Activated naive CD4-positive, alpha-beta T cell treated with anti-CD3 and anti-CD28 coated beads, Interleukin-2, amount 50 U/mL, for 24 hours (primary cell): ENCODE measurements around the gene NAA30.
A peak's percentile ranks its signal among the peaks of the same experiment; 100 is the strongest.

ENCODE experiments used
- H3K27ac Mint-ChIP-seq: one replicate; pipeline ENCODE4 v1.8.0; 2021; ENCODE audit warnings: mild to moderate bottlenecking, mixed read lengths
- H3K27me3 Mint-ChIP-seq: one replicate; pipeline ENCODE4 v1.8.0; 2021; ENCODE audit warnings: mixed read lengths
- H3K36me3 Mint-ChIP-seq: one replicate; pipeline ENCODE4 v1.8.0; 2021; ENCODE audit warnings: mixed read lengths
- H3K4me1 Mint-ChIP-seq: one replicate; pipeline ENCODE4 v1.8.0; 2021; ENCODE audit warnings: mixed read lengths
- H3K4me3 Mint-ChIP-seq: one replicate; pipeline ENCODE4 v1.8.0; 2021; ENCODE audit warnings: mild to moderate bottlenecking, mixed read lengths
- H3K9me3 Mint-ChIP-seq: one replicate; pipeline ENCODE4 v1.8.0; 2021; ENCODE audit warnings: mixed read lengths

The NAA30 gene

DNA sequence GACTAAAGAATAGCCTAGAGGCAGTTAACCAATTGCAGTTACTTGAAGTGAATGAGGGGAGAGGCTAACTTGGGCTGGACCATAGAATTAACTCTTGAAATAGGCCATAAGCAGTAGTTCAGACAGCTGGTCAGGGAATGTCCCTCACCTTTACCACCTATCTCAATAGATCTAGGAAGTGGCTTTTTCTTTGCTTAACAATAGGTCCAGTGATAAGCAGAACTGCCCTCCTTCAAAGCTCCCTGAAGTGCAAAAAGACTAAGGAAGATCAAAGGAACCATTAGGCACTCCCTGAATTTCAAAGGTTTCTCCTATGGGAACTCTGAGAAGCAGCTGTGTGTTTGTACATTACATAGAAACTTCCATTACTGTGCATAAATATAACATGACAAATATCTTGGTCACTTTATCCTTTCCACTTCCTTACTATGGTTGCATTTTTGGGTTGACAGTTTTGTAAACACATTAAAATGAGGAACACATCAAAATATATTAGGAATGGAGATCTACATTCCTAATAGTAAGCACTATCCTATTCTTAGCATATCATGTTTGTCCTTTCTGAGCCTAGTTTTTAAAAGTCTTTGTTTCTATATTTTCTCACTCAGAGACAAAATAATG, 7.2 kb upstream of the NAA30 start:
- Mint-ChIP-seq H3K36me3 (no peaks in the 10 kb centered on the region), H3K4me1 (no peaks in the 10 kb centered on the region)

DNA sequence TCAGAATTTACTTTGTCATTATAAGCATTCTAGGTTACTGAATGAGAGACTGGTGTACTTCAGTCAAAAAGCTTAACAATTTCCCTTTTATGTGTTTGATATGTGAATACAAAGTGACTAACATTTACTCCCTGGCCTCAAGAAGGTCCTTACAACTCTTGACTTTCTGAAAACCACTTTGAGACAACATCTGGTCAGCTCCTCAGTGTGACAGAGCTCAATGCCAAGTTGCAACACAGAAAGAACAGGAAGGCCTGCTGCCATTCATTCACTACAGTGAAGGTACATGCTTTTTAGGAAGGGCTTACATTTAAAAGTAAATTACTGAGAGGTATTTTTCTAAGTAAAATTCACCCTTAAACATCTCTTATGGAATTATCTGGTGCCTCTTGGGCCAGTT, 2.3 kb upstream of the NAA30 start:
- no peak overlapping the region for H3K4me3 Mint-ChIP-seq
- H3K4me1 Mint-ChIP-seq = peaks cover 27% of the 10 kb centered on the region
- H3K27me3 Mint-ChIP-seq = no peaks in the 10 kb centered on the region
- no peaks in the 10 kb centered on the region for H3K36me3 Mint-ChIP-seq
- H3K9me3 Mint-ChIP-seq = no peaks in the 10 kb centered on the region
- H3K27ac Mint-ChIP-seq = no peak overlapping the region

More for the DNA sequence above, 7.2 kb upstream of the NAA30 start:
- no peak overlapping the region for H3K27ac Mint-ChIP-seq
- H3K4me3 Mint-ChIP-seq = no peak overlapping the region
- H3K9me3 Mint-ChIP-seq = no peaks in the 10 kb centered on the region
- no peaks in the 10 kb centered on the region for H3K27me3 Mint-ChIP-seq

GRCh38 chr14:57389646-57390036, 745 bp upstream of the NAA30 start:
- H3K9me3 Mint-ChIP-seq = no peaks in the 10 kb centered on the region
- peak overlapping the region; percentile 96 for H3K27ac Mint-ChIP-seq
- no peaks in the 10 kb centered on the region for H3K36me3 Mint-ChIP-seq
- H3K4me3 Mint-ChIP-seq = peak overlapping the region; percentile 97
- peaks cover 43% of the 10 kb centered on the region for H3K4me1 Mint-ChIP-seq
- no peaks in the 10 kb centered on the region for H3K27me3 Mint-ChIP-seq

- Mint-ChIP-seq H3K9me3 (no peaks in the 10 kb centered on the region), H3K4me3 (peak overlapping the region; percentile 97), H3K36me3 (no peaks in the 10 kb centered on the region), H3K27ac (no peak overlapping the region), H3K27me3 (no peaks in the 10 kb centered on the region), H3K4me1 (peaks cover 50% of the 10 kb centered on the region)
Measured at GRCh38 chr14:57390806-57391516, 575 bp downstream of the NAA30 start.

DNA sequence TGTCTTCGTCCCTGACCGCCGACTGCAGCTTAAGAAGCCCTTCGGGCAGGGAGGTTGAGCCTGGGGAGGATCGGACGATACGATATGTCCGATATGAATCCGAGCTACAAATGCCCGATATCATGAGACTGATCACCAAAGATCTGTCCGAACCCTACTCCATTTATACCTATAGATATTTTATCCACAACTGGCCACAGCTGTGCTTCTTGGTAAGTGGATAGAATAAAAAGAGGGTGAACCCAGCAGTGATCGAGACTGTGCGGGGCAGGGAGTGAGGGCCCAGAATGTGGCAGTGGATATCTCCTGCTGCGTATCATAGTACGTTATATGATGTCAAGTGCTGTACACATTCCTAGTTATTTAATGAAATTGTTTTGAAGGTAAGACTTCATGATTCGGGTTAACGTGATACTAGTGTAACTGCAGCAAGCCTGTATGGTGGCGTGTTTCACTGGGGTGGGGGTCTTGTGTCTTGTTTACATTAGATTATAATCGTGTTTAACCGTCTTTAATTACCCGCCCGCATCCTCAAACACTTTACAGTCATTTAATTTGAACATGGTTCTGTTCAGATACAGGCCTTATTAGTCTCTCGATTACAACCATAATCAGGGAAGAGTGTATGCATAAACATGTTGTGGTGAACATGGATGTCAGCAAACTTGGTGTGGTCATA, 1.3 kb downstream of the NAA30 start:
- Mint-ChIP-seq H3K27ac (no peak overlapping the region), H3K27me3 (no peaks in the 10 kb centered on the region), H3K4me1 (peaks cover 53% of the 10 kb centered on the region), H3K36me3 (peaks cover 2% of the 10 kb centered on the region), H3K4me3 (peak overlapping the region; percentile 97), H3K9me3 (no peaks in the 10 kb centered on the region)

DNA sequence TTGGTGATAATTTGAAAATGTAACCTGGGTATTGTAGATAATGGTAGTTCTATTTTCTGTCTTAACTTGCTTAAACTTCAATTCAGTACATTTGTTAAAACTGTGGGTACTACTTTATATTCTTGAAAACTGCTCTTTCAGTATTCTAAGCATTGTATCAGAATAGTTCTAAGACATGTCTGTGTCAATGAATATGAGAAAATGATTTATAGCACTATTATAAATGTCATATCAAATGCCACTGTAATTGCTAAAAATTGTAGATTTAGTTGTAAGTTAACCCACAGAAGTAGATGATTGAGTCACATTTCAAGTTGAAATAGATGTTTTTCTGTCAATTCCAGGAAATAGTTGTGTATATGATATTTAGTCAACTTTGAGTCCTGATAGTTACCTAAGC, 2.4 kb downstream of the NAA30 start:
- H3K27me3 Mint-ChIP-seq = no peaks in the 10 kb centered on the region
- peak overlapping the region; percentile 97 for H3K4me3 Mint-ChIP-seq
- H3K27ac Mint-ChIP-seq = no peak overlapping the region
- H3K4me1 Mint-ChIP-seq = peaks cover 58% of the 10 kb centered on the region
- H3K9me3 Mint-ChIP-seq = no peaks in the 10 kb centered on the region
- H3K36me3 Mint-ChIP-seq = peaks cover 3% of the 10 kb centered on the region

DNA sequence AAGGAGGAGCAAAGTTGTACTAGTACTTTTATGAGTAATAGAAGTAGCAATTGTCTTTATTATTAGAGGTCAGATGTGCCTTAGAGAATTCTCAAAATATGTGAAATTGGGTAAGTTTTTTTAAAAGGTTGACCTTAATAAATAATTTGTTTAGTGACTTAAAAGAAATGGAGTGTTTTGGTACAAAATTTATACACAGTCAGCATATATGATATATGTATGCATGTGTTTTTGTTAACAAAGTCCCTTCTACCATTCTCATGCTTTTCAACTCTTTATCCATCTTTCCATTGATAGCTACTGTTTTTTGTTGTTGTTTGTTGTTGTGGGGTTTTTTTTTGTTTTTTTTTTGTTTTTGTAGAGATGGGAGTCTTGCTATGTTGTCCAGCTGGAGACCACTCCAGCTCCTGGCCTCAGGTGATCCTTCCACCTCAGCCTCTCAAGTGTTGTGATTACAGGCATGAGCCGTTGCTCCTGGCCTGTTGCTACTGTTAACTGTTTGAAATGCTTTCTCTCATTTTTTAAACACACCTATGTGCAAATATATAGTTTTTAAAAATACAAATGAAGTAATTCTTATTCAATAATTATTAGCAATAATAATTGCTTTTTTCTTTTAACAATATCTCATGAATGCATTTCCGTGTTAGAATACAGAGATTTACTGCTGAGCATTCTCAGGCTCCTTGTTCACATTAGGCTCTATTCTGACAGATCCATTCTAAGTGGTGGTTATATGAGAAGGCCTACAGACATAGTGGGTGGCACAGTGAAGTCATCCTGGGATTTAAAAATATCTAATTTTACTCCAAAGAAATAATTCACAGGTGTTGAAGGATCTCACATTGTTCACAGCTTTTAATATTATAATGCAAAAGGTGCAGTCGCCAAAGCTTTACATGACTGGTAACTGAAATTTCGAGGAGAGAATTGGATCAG, 10.4 kb downstream of the NAA30 start:
- H3K4me1 Mint-ChIP-seq = peaks cover 43% of the 10 kb centered on the region
- no peak overlapping the region for H3K4me3 Mint-ChIP-seq
- no peak overlapping the region for H3K27ac Mint-ChIP-seq
- no peaks in the 10 kb centered on the region for H3K27me3 Mint-ChIP-seq
- no peaks in the 10 kb centered on the region for H3K9me3 Mint-ChIP-seq
- peaks cover 11% of the 10 kb centered on the region for H3K36me3 Mint-ChIP-seq

- Mint-ChIP-seq H3K36me3 (peaks cover 11% of the 10 kb centered on the region), H3K4me1 (peaks cover 45% of the 10 kb centered on the region), H3K9me3 (no peaks in the 10 kb centered on the region), H3K27ac (no peak overlapping the region), H3K27me3 (no peaks in the 10 kb centered on the region), H3K4me3 (no peak overlapping the region)
Measured at GRCh38 chr14:57401501-57401900, 11.1 kb downstream of the NAA30 start.

DNA sequence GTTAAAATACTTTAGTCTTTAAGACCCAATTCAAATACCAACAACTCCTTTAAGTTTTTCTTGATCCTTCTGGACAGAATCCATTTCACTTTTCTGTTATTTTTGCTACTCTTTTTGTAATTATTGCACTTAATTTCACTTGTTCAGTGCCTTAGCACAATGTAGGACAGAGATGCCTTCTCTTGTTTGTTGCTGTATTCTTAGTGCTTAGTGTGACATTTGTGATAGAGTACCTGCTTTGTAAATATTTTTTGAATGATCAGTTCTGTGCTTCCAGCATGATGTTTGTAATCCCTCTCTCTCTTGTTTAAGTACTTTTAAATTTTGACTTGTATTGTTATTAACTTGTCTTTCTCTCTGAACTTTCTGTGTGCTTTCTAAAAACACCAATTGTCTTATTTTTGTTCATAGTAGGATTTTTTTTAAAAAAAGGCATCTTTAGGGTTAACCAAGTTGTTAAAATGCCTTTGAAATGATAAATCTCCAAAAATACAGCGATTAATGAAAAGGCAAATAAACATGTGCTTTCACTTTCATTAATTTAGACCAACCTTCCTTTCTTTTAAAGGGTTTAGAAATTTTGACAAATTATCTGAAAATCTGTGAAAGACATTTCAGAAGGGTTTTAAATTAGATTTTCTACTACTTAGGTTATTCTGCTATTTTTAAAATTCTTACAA, 11.9 kb downstream of the NAA30 start:
- Mint-ChIP-seq H3K36me3 (peaks cover 8% of the 10 kb centered on the region), H3K27ac (no peak overlapping the region), H3K27me3 (no peaks in the 10 kb centered on the region), H3K4me1 (peaks cover 42% of the 10 kb centered on the region), H3K9me3 (no peaks in the 10 kb centered on the region), H3K4me3 (no peak overlapping the region)

DNA sequence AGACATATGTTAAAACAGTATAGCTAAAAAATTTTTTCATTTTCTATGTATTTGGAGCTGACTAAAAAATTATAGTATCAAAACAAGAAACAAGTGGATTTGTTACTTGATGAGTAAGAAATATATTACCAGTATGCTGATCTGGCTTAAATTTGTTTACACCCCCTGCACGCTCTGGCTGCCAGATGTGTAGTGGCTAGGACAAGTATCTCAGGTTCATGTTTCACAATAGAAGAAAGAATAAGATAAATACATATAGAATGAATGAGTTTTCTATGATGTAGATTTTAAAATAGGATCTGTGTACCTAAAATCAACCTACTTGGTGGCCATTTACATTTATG, 13.1 kb downstream of the NAA30 start:
- peaks cover 52% of the 10 kb centered on the region for H3K4me1 Mint-ChIP-seq
- no peak overlapping the region for H3K27ac Mint-ChIP-seq
- no peaks in the 10 kb centered on the region for H3K9me3 Mint-ChIP-seq
- no peak overlapping the region for H3K4me3 Mint-ChIP-seq
- H3K27me3 Mint-ChIP-seq = no peaks in the 10 kb centered on the region
- H3K36me3 Mint-ChIP-seq = peaks cover 12% of the 10 kb centered on the region

DNA sequence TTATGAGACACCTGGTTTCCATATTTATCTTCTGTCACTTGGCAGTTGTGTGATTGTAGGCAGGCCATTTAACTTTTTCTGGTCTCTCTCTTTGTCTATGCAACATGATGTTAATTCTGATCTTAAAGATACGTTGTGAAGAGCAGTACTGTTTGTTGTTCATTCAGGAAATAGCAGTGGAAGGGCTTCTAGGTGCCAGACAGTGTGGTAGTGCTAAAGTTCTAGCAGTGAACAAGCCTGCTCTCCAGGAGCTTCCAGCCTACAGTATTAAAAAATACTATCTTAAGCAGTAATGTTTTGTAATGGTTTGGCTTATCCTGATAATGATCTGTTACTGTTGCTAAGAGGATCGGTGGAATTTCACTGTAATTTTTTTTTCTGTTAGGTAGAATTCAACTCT, 15.2 kb downstream of the NAA30 start:
- Mint-ChIP-seq H3K36me3 (peaks cover 8% of the 10 kb centered on the region), H3K27ac (no peak overlapping the region), H3K9me3 (no peaks in the 10 kb centered on the region), H3K27me3 (no peaks in the 10 kb centered on the region), H3K4me1 (peaks cover 42% of the 10 kb centered on the region), H3K4me3 (no peak overlapping the region)

DNA sequence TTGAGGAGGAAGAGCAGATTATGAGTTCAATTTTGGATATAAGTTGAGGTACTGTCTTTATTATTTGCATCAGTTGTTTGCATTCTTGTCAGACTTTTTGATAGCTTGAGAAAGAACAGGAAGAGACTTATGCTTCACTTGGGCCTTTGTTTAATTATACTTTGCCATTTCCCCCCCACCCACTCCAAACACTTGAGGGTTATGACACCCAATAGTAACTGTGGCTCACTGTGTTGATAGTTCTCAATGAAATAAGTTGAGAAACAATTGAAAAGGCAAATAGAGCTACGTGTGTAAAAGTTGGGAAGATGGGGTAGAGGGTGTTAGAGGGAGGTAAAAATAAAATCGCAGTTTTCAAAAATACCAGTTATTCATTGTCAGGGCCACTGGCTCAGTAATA, 17.7 kb downstream of the NAA30 start:
- H3K36me3 Mint-ChIP-seq = peaks cover 9% of the 10 kb centered on the region
- H3K4me3 Mint-ChIP-seq = no peak overlapping the region
- no peaks in the 10 kb centered on the region for H3K9me3 Mint-ChIP-seq
- no peak overlapping the region for H3K27ac Mint-ChIP-seq
- H3K27me3 Mint-ChIP-seq = no peaks in the 10 kb centered on the region
- peaks cover 39% of the 10 kb centered on the region for H3K4me1 Mint-ChIP-seq

DNA sequence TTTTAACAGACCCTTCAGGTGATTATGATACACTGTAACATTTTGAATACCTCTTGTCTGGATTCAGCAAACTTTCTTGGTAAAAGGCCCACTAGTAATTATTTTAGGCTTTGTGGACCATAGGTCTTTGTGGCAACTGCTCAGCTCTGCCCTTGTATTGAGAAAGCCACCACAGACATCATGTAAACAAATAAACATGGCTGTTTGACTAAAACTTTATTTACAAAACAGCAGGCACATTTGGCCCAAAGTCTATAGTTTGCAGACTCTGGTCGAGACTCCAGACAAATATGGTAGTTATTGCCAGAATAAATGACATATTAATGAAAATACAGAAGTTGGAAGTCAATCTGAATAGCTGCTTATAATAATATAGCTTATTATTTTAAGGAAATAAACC, 18.2 kb downstream of the NAA30 start:
- Mint-ChIP-seq H3K27ac (no peak overlapping the region), H3K36me3 (peaks cover 9% of the 10 kb centered on the region), H3K27me3 (no peaks in the 10 kb centered on the region), H3K9me3 (no peaks in the 10 kb centered on the region), H3K4me1 (peaks cover 39% of the 10 kb centered on the region), H3K4me3 (no peak overlapping the region)

- Mint-ChIP-seq H3K4me1 (peaks cover 23% of the 10 kb centered on the region), H3K27me3 (no peaks in the 10 kb centered on the region), H3K4me3 (no peak overlapping the region), H3K27ac (no peak overlapping the region), H3K36me3 (peaks cover 9% of the 10 kb centered on the region), H3K9me3 (no peaks in the 10 kb centered on the region)
Measured at GRCh38 chr14:57412341-57412740, 22.0 kb downstream of the NAA30 start.

DNA sequence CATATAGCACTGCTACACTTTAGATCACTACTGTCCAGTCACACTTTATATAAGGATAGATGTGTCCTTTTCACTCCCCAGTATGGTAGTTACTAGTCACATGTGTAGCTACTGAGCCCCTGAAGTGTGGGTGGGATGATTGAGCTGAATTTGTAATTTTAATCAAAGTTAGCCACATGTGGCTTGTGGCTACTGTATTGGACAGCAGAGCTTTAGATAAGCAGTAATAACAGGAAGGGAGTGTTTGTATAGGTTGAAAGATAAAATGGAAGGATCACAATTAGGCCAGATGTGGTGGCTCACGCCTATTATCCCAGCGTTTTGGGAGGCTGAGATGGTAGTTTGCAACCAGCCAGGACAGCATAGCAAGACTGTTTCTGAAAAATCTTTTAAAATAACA, 23.5 kb downstream of the NAA30 start:
- Mint-ChIP-seq H3K27me3 (no peaks in the 10 kb centered on the region), H3K4me3 (no peak overlapping the region), H3K4me1 (peaks cover 13% of the 10 kb centered on the region), H3K27ac (no peak overlapping the region), H3K36me3 (peaks cover 5% of the 10 kb centered on the region), H3K9me3 (no peaks in the 10 kb centered on the region)
